HG02852 (cell line): Measurements from ENCODE around the gene BFSP1.
A peak's percentile ranks its signal among the peaks of the same experiment; 100 is the strongest.

Experiments
- ATAC-seq: cut with Tn5 transposase; IDR thresholded peaks from one replicate; pipeline ENCODE4 v1.9.1; 2021; ENCODE audit warnings: mild to moderate bottlenecking, moderate library complexity; ENCODE audit not compliant: unreplicated experiment

Gene BFSP1

GRCh38 chr20:17523326-17523725 lies 7.9 kb downstream of the BFSP1 start:
- ATAC-seq, result no peak

GRCh38 chr20:17522528-17522927 lies 8.7 kb downstream of the BFSP1 start:
- no peak for ATAC-seq

GRCh38 chr20:17520583-17520982 lies 10.6 kb downstream of the BFSP1 start:
- no peak for ATAC-seq

- no peak for ATAC-seq
Measured at GRCh38 chr20:17519606-17520285, 11.4 kb downstream of the BFSP1 start.

- ATAC-seq, result no peak
Measured at GRCh38 chr20:17518339-17519052, 12.7 kb downstream of the BFSP1 start.

- no peak for ATAC-seq
Measured at GRCh38 chr20:17515053-17515452, 16.1 kb downstream of the BFSP1 start.

- no peak for ATAC-seq
Measured at GRCh38 chr20:17513939-17514338, 17.2 kb downstream of the BFSP1 start.

- no peak for ATAC-seq
Measured at GRCh38 chr20:17511401-17511800, 19.8 kb downstream of the BFSP1 start.

- no peak for ATAC-seq
Measured at GRCh38 chr20:17510548-17510947, 20.6 kb downstream of the BFSP1 start.

- no peak for ATAC-seq
Measured at GRCh38 chr20:17508756-17509155, 22.4 kb downstream of the BFSP1 start.

- ATAC-seq, result no peak
Measured at GRCh38 chr20:17507531-17507930, 23.6 kb downstream of the BFSP1 start.

- no peak for ATAC-seq
Measured at GRCh38 chr20:17507032-17507431, 24.1 kb downstream of the BFSP1 start.

GRCh38 chr20:17505636-17506517 lies 25.3 kb downstream of the BFSP1 start:
- ATAC-seq, result peak; percentile 23

GRCh38 chr20:17504898-17505635 lies 26.1 kb downstream of the BFSP1 start:
- ATAC-seq, result peak; percentile 76

GRCh38 chr20:17504066-17504897 lies 26.9 kb downstream of the BFSP1 start:
- peak; percentile 9 for ATAC-seq

- ATAC-seq, result no peak
Measured at GRCh38 chr20:17503301-17504065, 27.7 kb downstream of the BFSP1 start.

GRCh38 chr20:17502105-17502504 lies 29.1 kb downstream of the BFSP1 start:
- no peak for ATAC-seq

- no peak for ATAC-seq
Measured at GRCh38 chr20:17501701-17502100, 29.5 kb downstream of the BFSP1 start.

GRCh38 chr20:17500826-17501225 lies 30.4 kb downstream of the BFSP1 start:
- no peak for ATAC-seq
